GM18951 (cell line): ENCODE data around the gene NCOR1.
"Not testable (repeated sequence)": the region's sequence is repeated elsewhere in the genome, so short reads cannot be mapped to it uniquely, and the experiment has no call there.

ENCODE experiments used
- POLR2A ChIP-seq: IDR thresholded peaks from 4 replicates; pipeline ENCODE4 v1.6.1; 2011; ENCODE audit warnings: mild to moderate bottlenecking; ENCODE audit not compliant: insufficient read length, insufficient read depth; ENCODE audit errors: extremely low read depth
- in situ Hi-C: fragments of 300-500 bp; cut with MboI; formaldehyde crosslinking; loops from one replicate; pipeline ENCODE4 v1.12.0; 2022; ENCODE audit warnings: low sequenced_read_pairs, mixed read lengths, inconsistent platforms; ENCODE audit not compliant: unreplicated experiment

NCOR1 gene

DNA sequence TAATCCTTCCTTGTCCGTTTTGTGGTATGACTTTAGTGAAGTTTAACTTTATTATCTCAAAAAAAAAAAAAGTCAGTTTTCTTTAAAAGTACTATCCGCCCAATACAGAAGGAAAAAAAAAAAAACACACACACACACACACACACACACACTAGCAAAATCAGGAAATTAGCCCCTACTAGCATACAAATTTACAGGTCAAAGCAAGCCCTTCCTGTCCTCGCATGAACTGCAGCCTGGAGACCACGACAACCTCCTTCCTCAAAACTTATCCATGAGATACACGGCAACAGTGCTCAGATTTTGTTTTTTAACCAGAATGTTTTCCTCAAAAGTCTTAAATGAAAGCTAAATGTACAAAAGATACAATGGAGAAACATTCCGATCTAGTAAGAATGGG, 16.2 kb downstream of the NCOR1 start:
- in situ Hi-C loops: no loop called here
- no peak for TF ChIP-seq POLR2A

- no peak for TF ChIP-seq POLR2A
- in situ Hi-C loops: no loop called here
Observed at GRCh38 chr17:16197276-16197675, 18.1 kb downstream of the NCOR1 start.

- in situ Hi-C loops: not testable (repeated sequence)
Observed at GRCh38 chr17:16194307-16194835, 21.0 kb downstream of the NCOR1 start.

GRCh38 chr17:16191604-16192003, 23.7 kb downstream of the NCOR1 start:
- in situ Hi-C loops: no loop called here
- TF ChIP-seq POLR2A: no peak

DNA sequence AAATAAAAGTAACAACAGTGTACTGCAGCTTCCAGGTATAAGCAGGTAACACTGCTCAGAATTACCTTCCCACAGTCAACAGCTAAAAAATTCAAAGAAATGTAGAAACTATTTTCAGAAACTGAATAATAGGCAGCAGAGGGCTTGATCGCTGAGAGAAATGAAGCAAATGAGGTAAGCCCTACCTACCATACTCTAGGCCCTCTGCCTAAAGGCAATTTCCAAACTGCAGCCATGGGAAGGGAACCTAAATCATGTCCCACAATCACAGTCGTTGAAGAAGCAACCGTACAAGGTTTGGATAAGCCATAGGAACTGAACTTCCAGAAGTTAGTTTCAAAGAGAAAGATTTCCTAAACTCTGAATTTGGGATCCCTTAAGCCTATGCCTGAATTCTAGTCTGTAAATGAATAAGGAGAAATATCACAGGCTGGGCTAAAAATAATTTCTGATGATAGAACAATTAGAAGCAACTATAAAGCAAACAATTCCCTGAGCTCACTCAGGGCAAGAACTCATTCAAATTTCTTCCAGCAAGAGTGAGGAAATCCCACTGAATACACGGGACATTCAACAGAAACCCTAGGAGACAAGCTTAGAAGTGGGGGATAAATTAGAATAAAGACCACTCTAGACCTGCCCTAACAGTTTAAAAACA, 24.5 kb downstream of the NCOR1 start:
- no peak for TF ChIP-seq POLR2A
- in situ Hi-C loops: no loop called here

DNA sequence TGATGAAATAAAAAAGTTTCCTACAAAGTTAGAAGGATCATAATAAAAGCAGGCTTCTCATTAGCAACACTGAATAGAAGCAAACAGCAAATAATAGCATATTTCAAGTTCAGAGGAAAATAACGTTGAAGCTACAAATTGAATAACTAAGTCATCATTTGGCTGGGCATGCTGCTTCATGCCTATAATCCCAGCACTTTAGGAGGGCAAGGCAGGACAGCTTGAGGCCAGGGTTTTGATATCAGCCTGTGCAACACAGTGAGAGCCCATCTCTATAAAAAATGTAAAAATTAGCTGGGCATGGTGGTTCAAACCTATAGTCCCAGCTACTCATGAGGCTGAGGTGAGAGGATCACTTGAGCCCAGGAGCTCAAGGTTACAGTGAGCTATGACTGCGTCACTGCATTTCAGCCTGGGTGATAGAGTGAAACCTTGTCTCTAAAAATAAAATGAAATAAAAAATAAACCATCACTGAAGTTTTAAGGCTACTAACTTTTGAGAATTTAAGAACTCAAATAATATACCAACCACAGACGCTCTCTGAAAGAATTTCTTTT, 25.5 kb downstream of the NCOR1 start:
- TF ChIP-seq POLR2A: no peak
- in situ Hi-C loops: no loop called here

- in situ Hi-C loops: no loop called here
- TF ChIP-seq POLR2A: no peak
Observed at GRCh38 chr17:16187642-16188041, 27.7 kb downstream of the NCOR1 start.

DNA sequence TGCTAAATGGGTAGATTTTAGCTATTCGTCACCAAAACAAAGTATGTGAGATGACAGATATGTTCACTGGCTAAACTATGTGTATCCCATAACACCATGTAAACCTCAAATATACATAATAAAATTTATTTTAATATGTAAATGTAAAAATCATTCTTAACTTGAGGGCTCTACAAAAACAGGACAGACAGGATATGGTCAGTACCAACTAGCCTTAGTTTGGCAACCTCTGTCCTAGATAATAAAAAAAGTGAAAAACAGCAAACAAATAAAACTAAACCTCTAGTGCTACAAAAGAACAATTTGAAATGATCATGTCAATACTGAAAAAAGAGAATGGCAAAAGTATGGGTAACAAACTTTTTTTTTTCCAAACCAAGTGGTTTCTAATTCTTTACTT, 33.8 kb downstream of the NCOR1 start:
- no peak for TF ChIP-seq POLR2A
- in situ Hi-C loops: no loop called here

- in situ Hi-C loops: no loop called here
- no peak for TF ChIP-seq POLR2A
Observed at GRCh38 chr17:16178836-16179235, 36.5 kb downstream of the NCOR1 start.

- in situ Hi-C loops: no loop called here
- no peak for TF ChIP-seq POLR2A
Observed at GRCh38 chr17:16171613-16172012, 43.7 kb downstream of the NCOR1 start.

GRCh38 chr17:16166766-16167165, 48.6 kb downstream of the NCOR1 start:
- in situ Hi-C loops: not testable (repeated sequence)

DNA sequence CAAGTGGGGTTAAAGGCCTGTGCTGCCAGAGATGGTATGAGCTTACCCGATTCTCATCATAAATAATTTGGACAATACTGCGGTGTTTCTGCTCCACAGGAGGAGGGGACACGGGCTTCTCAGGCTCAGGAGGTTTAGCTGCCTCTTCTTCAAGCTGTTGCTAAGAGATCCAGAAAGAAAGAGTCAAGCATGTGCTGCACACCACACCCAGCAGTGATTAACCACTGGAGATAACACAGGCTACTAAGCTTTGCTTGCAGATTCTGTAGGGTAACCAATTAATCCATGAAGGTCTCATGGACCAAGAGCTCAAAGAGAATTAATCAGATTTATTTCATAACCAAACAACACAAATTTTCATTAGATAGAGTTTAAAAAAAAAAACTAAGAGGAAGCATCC, 56.6 kb downstream of the NCOR1 start:
- no peak for TF ChIP-seq POLR2A
- in situ Hi-C loops: no loop called here

- TF ChIP-seq POLR2A: no peak
- in situ Hi-C loops: no loop called here
Observed at GRCh38 chr17:16155536-16155935, 59.8 kb downstream of the NCOR1 start.

DNA sequence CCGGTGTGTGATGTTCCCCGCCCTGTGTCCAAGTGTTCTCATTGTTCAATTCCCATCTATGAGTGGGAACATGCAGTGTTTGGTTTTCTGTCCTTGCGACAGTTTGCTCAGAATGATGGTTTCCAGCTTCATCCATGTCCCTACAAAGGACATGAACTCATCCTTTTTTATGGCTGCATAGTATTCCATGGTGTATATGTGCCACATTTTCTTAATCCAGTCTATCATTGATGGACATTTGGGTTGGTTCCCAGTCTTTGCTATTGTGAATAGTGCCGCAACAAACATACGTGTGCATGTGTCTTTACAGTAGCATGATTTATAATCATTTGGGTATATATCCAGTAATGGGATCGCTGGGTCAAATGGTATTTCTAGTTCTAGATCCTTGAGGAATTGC, 63.0 kb downstream of the NCOR1 start:
- in situ Hi-C loops: not testable (repeated sequence)
